PC-9 (cell line): ENCODE results near the gene NUP107.

Experiments used
- CTCF ChIP-seq: fragments of 200-600 bp; sonication (generic); conservative IDR thresholded peaks from 2 replicates; pipeline ENCODE4 v1.6.1; 2017; ENCODE audit warnings: mixed run types, antibody characterized with exemption, mild to moderate bottlenecking, moderate library complexity
- EZH2 ChIP-seq: fragments of 200-600 bp; sonication (generic); IDR thresholded peaks from 2 replicates; pipeline ENCODE4 v1.8.0; 2017; ENCODE audit warnings: antibody characterized with exemption, low read depth

- TF ChIP-seq EZH2 (no peak), CTCF (no peak)
These were observed 73.1 kb downstream of the NUP107 start for GRCh38 chr12:68759852-68760251.
